SU-DHL-6 (cell line): Measurements from ENCODE around the gene KISS1R.

Experiments used
- H2AFZ ChIP-seq: fragments of 200-600 bp; sonication (generic); 2 replicates; pipeline ENCODE4 v1.6.1; 2014; ENCODE audit warnings: low read depth, mild to moderate bottlenecking, moderate library complexity, mixed read lengths, antibody characterized with exemption, low read length; ENCODE audit not compliant: severe bottlenecking
- H3F3A ChIP-seq: fragments of 200-600 bp; shearing (Covaris generic); 2 replicates; pipeline ENCODE4 v1.6.0; 2016; ENCODE audit warnings: antibody characterized with exemption, mild to moderate bottlenecking; ENCODE audit not compliant: insufficient read depth
- H3K27ac ChIP-seq: fragments of 200-600 bp; sonication (generic); 2 replicates; pipeline ENCODE4 v1.5.1; 2016; ENCODE audit warnings: low read depth, mild to moderate bottlenecking, low read length, moderate library complexity, mixed read lengths
- H3K27me3 ChIP-seq: fragments of 200-600 bp; sonication (generic), shearing (Covaris generic); 2 replicates; pipeline ENCODE4 v1.6.0; 2014; ENCODE audit warnings: mild to moderate bottlenecking, low read length
- H3K36me3 ChIP-seq: fragments of 200-600 bp; sonication (generic); 2 replicates; pipeline ENCODE4 v1.6.1; 2014; ENCODE audit warnings: mild to moderate bottlenecking, low read length, mixed read lengths
- H3K4me2 ChIP-seq: fragments of 300-600, 200-600 bp; shearing (Covaris generic), sonication (generic); 2 replicates; pipeline ENCODE4 v1.6.0; 2014; ENCODE audit warnings: low read length, low read depth, mild to moderate bottlenecking; ENCODE audit not compliant: poor library complexity, severe bottlenecking
- H3K4me3 ChIP-seq: fragments of 200-600 bp; sonication (generic); 2 replicates; pipeline ENCODE4 v1.5.1; 2014; ENCODE audit warnings: antibody characterized with exemption, low read length, mild to moderate bottlenecking, mixed read lengths; ENCODE audit not compliant: insufficient read depth, poor library complexity, severe bottlenecking
- H3K79me2 ChIP-seq: fragments of 200-600 bp; sonication (generic); 2 replicates; pipeline ENCODE4 v1.6.1; 2014; ENCODE audit warnings: mild to moderate bottlenecking, low read length, moderate library complexity; ENCODE audit not compliant: insufficient read depth
- H3K9ac ChIP-seq: fragments of 200-600 bp; sonication (generic); 2 replicates; pipeline ENCODE4 v1.7.0; 2014; ENCODE audit warnings: mild to moderate bottlenecking, low read length
- H3K9me2 ChIP-seq: fragments of 200-600 bp; sonication (generic); replicated peaks from 2 replicates; pipeline ENCODE4 v1.6.1; 2014; ENCODE audit warnings: low read length; ENCODE audit not compliant: insufficient read depth
- H3K9me3 ChIP-seq: fragments of 200-600 bp; sonication (generic); 2 replicates; pipeline ENCODE4 v1.6.1; 2014; ENCODE audit warnings: low read length, mixed read lengths; ENCODE audit not compliant: insufficient read depth
- H4K20me1 ChIP-seq: fragments of 200-600 bp; sonication (generic); 2 replicates; pipeline ENCODE4 v1.6.1; 2014; ENCODE audit warnings: low read depth, mild to moderate bottlenecking, antibody characterized with exemption, low read length, moderate library complexity, mixed read lengths
- EZH2phosphoT487 ChIP-seq: fragments of 200-600 bp; sonication (generic), shearing (Covaris generic); conservative IDR thresholded peaks from 2 replicates; pipeline ENCODE4 v1.6.1; 2018; ENCODE audit warnings: mild to moderate bottlenecking, antibody characterized with exemption, low read length, moderate library complexity, mixed read lengths
- TF ChIP-seq, protein P1 (sequence below): fragments of 200-600 bp; sonication (generic); IDR thresholded peaks from one replicate; pipeline ENCODE4 v1.5.1; 2017; ENCODE audit warnings: antibody characterized with exemption, mild to moderate bottlenecking, low read length, moderate library complexity; ENCODE audit not compliant: insufficient read depth, poor library complexity, severe bottlenecking

Gene KISS1R

DNA sequence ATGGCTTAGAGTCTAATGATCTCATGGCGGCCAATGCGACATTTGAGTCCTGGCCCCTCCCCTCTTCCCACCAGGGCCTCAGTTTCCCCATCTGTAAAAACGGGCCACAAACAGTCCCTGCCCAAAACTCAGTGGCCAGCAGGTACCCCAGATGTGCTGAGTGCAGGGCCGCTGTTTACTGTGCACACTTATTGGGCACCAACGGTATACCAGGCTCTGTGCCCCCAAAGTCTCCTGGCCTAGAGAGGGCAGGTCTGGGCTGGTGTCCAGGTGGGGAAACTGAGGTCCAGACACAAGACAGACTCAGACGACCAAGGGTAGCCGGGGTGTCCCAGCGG is 43.4 kb downstream of the KISS1R start:
- no peaks in the 10 kb centered on the region for H3K36me3 ChIP-seq
- TF ChIP-seq, protein P1, sequence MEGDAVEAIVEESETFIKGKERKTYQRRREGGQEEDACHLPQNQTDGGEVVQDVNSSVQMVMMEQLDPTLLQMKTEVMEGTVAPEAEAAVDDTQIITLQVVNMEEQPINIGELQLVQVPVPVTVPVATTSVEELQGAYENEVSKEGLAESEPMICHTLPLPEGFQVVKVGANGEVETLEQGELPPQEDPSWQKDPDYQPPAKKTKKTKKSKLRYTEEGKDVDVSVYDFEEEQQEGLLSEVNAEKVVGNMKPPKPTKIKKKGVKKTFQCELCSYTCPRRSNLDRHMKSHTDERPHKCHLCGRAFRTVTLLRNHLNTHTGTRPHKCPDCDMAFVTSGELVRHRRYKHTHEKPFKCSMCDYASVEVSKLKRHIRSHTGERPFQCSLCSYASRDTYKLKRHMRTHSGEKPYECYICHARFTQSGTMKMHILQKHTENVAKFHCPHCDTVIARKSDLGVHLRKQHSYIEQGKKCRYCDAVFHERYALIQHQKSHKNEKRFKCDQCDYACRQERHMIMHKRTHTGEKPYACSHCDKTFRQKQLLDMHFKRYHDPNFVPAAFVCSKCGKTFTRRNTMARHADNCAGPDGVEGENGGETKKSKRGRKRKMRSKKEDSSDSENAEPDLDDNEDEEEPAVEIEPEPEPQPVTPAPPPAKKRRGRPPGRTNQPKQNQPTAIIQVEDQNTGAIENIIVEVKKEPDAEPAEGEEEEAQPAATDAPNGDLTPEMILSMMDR: no peak
- no peak for TF ChIP-seq EZH2phosphoT487
- H3K4me3 ChIP-seq: no peak overlapping the region
- no peaks in the 10 kb centered on the region for H3K79me2 ChIP-seq
- H3K4me2 ChIP-seq: no peak overlapping the region
- no peaks in the 10 kb centered on the region for H3K27me3 ChIP-seq
- no peak overlapping the region for H3K27ac ChIP-seq
- H3K9me3 ChIP-seq: no peaks in the 10 kb centered on the region
- no peaks in the 10 kb centered on the region for H3K9me2 ChIP-seq
- H4K20me1 ChIP-seq: no peaks in the 10 kb centered on the region
- no peak overlapping the region for H2AFZ ChIP-seq
- no peak overlapping the region for H3K9ac ChIP-seq
- H3F3A ChIP-seq: no peaks in the 10 kb centered on the region

DNA sequence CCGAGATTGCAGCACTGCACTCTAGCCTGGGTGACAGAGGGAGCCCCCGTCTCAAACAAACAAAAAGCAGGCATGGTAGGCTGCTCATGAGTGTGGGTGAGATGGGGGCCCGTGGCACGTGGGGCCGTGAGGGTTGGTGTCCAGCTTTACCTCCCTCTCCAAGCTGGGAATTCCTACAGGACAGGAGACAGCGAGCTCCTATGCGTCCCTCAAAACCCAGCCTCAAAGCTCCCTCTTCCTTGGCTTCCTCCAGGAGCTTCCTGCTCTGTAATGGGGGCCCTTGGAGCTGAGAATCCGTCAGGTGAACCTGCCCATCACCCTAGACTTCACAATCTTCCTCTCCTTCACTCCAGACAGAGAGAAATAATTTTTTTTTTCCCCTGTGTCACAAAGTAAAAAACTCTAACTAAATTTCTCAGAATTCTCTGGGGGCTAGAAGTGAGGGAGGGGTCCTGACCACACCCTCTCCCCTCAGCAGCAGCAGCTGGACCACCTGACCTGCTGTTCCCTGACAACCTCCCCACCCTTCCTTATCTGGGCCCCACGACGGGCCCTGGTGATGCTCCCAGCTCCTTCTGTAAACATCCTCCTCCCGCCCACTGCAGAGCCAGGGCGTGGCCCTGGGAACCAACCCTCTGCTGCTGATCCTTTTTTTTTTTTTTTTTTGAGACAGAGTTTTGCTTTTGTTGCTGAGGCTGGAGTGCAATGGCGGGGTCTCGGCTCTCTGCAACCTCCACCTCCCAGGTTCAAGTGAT is 44.9 kb downstream of the KISS1R start:
- Histone ChIP-seq H3K4me2 (no peak overlapping the region), H4K20me1 (no peaks in the 10 kb centered on the region), H3K27me3 (no peaks in the 10 kb centered on the region), H3K27ac (no peak overlapping the region), H3F3A (no peaks in the 10 kb centered on the region), H3K4me3 (no peak overlapping the region), H3K79me2 (no peaks in the 10 kb centered on the region), H3K9ac (no peak overlapping the region), H3K9me2 (no peaks in the 10 kb centered on the region), H3K9me3 (no peaks in the 10 kb centered on the region), H3K36me3 (no peaks in the 10 kb centered on the region), H2AFZ (no peak overlapping the region)
- TF ChIP-seq EZH2phosphoT487: no peak
- TF ChIP-seq, protein P1: no peak

DNA sequence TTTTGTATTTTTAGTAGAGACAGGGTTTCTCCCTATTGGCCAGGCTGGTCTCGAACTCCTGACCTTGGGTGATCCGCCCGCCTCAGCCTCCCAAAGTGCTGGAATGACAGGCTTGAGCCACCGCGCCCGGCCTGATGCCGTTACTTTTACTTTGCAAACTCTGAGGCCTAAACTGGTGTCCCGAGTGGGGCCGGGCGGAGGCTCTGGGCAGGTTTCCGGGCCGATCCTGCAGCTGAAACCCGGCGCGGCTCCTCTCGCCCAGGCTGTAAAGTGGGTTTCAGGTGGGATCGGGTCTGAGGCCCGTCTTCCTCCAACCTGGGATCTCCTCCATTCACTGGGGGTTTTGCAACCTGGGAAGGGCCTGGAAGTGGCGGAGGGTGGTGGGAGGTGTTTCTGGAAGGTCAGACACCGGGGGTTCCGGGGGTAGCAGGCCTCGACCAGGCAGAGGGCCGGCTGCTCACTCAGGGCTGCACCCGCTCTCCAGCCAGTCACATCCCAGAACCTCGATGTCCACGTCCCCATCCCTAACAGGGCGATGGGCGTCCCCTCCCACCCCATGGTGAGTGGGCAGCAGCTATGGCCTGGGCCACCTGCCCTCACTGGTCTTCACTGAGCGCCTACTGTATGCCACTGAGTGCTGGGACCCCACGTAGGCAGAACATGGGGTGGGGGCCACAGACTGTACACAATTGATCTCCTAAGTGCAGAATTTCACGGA is 45.7 kb downstream of the KISS1R start:
- no peaks in the 10 kb centered on the region for H3K9me2 ChIP-seq
- no peaks in the 10 kb centered on the region for H3K9me3 ChIP-seq
- H3K79me2 ChIP-seq: no peaks in the 10 kb centered on the region
- H3K27ac ChIP-seq: no peak overlapping the region
- H3K9ac ChIP-seq: no peak overlapping the region
- no peak for TF ChIP-seq EZH2phosphoT487
- no peak overlapping the region for H3K4me3 ChIP-seq
- H4K20me1 ChIP-seq: no peaks in the 10 kb centered on the region
- H3K4me2 ChIP-seq: no peak overlapping the region
- H3K27me3 ChIP-seq: no peaks in the 10 kb centered on the region
- no peaks in the 10 kb centered on the region for H3F3A ChIP-seq
- H2AFZ ChIP-seq: no peak overlapping the region
- no peaks in the 10 kb centered on the region for H3K36me3 ChIP-seq

DNA sequence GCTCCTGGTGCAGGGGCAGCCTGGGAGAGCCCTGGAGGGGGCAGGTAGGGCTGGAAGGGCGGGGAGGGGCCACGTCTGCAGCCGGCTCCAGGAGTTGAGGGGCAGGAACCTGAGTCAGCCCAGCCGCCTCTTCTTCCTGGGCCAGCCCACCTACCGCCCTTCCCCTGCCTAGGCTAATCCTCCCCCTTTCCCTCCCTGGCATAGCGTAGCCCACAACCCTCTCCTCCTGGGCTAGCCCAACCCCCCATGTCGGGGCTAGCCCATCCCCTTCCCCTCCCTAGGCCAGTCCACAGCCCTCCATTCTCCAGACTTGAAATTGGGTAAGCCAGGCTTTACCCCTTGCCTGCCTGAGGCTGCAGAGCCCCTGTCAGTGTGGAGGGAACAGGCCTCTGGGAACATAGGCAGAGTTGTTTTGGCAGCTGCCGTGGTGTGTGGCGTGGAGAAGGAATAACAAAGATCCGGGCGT is 46.4 kb downstream of the KISS1R start:
- no peak overlapping the region for H2AFZ ChIP-seq
- no peaks in the 10 kb centered on the region for H4K20me1 ChIP-seq
- no peaks in the 10 kb centered on the region for H3K27me3 ChIP-seq
- no peaks in the 10 kb centered on the region for H3K9me3 ChIP-seq
- H3K4me3 ChIP-seq: no peak overlapping the region
- no peaks in the 10 kb centered on the region for H3F3A ChIP-seq
- no peaks in the 10 kb centered on the region for H3K79me2 ChIP-seq
- no peak overlapping the region for H3K27ac ChIP-seq
- H3K9ac ChIP-seq: no peak overlapping the region
- no peaks in the 10 kb centered on the region for H3K9me2 ChIP-seq
- no peak overlapping the region for H3K4me2 ChIP-seq
- H3K36me3 ChIP-seq: no peaks in the 10 kb centered on the region
- no peak for TF ChIP-seq EZH2phosphoT487
- TF ChIP-seq, protein P1: no peak
